Measurements from ENCODE around the gene USP47.
A peak's percentile ranks its signal among the peaks of the same experiment; 100 is the strongest.

The USP47 gene

DNA sequence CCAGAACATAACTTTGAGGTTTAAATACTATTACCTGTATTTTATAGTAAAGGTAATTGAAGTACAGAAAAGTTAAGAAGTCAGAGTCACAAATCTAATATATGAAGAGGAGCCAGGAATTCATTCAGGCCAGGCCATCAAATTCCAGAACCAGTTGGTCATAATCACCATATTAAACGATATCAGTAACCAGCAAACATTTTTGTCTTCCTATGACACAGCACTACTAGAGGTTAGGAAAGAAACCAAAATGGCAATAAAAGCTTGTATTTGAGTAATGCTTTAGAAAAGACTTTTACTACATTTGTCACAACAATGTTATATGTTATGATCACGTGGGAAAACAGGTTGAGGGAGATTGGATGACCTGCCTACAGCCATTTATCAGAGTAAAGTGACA lies 104.4 kb downstream of the USP47 start:
- no peak for DNase-seq (ENCODE audit: insufficient read length, low spot score)
- TF ChIP-seq, protein P1, sequence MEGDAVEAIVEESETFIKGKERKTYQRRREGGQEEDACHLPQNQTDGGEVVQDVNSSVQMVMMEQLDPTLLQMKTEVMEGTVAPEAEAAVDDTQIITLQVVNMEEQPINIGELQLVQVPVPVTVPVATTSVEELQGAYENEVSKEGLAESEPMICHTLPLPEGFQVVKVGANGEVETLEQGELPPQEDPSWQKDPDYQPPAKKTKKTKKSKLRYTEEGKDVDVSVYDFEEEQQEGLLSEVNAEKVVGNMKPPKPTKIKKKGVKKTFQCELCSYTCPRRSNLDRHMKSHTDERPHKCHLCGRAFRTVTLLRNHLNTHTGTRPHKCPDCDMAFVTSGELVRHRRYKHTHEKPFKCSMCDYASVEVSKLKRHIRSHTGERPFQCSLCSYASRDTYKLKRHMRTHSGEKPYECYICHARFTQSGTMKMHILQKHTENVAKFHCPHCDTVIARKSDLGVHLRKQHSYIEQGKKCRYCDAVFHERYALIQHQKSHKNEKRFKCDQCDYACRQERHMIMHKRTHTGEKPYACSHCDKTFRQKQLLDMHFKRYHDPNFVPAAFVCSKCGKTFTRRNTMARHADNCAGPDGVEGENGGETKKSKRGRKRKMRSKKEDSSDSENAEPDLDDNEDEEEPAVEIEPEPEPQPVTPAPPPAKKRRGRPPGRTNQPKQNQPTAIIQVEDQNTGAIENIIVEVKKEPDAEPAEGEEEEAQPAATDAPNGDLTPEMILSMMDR (IDR thresholded peaks at IDR 0.05; ENCODE audit: insufficient read depth, missing control alignments) = no peak

DNA sequence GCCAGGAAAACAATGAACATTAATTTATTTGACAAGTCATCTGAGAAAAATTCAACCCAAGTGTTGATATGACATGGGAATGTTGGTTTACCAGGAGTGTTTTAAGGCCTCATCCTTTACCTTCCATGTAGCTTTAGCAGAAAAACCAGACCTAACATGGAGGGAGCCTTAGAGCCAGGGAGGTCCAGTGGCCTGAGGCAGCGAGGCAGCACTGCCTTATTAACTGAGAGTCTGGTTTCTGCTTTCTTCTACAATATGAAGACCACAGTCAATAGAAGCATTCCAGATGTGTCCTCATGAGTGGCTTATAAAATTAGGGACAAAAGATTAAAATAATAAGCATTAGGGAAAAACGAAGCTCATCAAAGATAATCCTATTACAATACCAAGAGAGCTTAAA lies 105.1 kb downstream of the USP47 start:
- FAIRE-seq (no peak), DNase-seq (ENCODE audit: insufficient read length, low spot score) (no peak)
- TF ChIP-seq, protein P1 (IDR thresholded peaks at IDR 0.05; ENCODE audit: insufficient read depth, missing control alignments) = no peak

More for the DNA sequence above, 104.4 kb downstream of the USP47 start:
- peak; percentile 77 for FAIRE-seq

DNA sequence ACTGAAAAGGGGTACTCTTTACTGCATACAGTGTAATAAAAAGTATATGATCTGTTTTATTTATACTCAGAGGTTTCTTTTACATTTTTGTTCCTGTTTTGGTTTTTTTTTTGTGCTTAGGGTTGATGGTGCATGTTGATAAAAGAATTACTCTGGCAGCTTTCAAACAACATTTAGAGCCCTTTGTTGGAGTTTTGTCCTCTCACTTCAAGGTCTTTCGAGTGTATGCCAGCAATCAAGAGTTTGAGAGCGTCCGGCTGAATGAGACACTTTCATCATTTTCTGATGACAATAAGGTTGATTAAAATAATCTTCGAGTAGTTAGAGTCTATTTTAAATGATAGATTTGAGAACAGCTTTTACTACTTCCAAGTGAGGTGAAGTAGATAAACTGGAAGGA lies 106.1 kb downstream of the USP47 start:
- TF ChIP-seq, protein P1 (IDR thresholded peaks at IDR 0.05; ENCODE audit: insufficient read depth, missing control alignments) = no peak
- DNase-seq (ENCODE audit: insufficient read length, low spot score) (no peak), FAIRE-seq (no peak)

DNA sequence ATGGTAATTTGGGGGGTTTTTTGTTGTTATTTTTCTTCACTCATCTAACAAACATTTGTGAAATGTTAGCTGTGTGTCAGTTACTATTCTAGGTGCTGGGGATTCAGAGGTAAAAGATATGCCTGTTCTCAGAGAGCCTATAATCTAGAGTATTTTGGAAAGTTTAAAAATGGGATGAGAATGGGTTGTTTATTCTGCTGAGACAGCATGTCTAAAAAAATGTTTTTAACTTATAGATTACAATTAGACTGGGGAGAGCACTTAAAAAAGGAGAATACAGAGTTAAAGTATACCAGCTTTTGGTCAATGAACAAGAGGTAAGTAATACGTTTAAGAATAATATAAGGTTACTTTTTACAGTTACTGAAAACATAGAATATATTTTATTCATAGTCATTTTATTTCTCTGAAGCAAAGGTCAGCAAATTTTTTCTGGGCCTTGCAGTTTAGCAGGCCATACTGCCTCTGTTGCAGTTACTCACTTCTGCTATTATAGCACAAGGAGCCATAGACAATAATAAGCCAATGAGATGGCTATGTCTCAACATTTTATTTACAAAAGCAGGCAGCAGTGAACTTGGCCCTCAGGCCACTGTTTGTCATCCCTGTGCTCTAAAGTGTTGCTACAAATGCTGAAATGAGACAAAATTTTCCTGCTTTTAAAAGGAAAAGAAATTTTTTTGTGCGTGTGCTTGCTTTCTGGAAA lies 106.6 kb downstream of the USP47 start:
- TF ChIP-seq, protein P1 (IDR thresholded peaks at IDR 0.05; ENCODE audit: insufficient read depth, missing control alignments) = no peak
- no peak for FAIRE-seq
- no peak for DNase-seq (ENCODE audit: insufficient read length, low spot score)

DNA sequence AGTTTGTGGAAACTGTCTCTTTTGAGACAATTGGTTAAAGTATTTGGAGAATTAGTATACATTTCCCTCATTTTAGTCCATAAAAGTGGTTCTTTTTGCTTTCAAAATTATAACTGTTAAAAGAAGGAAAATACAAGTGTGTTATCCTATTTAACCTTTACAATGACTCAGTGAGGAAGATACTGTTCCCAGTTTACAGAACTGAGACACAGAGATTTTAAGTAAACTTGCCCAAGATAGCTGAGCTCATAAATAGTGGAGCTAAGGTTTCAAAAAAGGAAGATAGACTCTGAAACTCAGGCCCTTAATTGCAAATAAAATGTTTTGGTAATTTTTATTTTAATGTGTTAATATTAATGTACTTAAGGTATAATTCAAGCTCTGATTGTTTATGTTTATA lies 107.7 kb downstream of the USP47 start:
- DNase-seq (ENCODE audit: insufficient read length, low spot score) = no peak
- TF ChIP-seq, protein P1 (IDR thresholded peaks at IDR 0.05; ENCODE audit: insufficient read depth, missing control alignments) = no peak
- no peak for FAIRE-seq

DNA sequence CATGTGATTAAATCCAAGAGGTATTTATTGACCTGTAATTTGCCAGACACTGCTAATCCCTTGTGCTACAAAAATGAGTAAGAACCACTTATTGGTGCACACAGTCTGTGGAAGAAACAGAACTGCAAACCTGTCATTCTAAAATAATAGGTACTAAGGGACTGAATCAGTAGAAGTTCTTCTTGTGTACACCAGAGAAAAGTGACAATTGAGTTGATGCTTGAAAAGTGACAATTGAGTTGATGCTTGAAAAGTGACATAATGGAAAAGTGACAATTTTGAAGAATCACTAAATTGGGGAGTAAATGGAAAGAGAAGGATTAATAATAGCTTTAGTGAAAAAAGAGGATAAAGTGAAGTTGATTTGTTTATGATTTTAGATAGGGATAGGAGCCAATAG lies 110.3 kb downstream of the USP47 start:
- DNase-seq (ENCODE audit: insufficient read length, low spot score) (no peak), FAIRE-seq (no peak)
- TF ChIP-seq, protein P1 (IDR thresholded peaks at IDR 0.05; ENCODE audit: insufficient read depth, missing control alignments) = no peak

DNA sequence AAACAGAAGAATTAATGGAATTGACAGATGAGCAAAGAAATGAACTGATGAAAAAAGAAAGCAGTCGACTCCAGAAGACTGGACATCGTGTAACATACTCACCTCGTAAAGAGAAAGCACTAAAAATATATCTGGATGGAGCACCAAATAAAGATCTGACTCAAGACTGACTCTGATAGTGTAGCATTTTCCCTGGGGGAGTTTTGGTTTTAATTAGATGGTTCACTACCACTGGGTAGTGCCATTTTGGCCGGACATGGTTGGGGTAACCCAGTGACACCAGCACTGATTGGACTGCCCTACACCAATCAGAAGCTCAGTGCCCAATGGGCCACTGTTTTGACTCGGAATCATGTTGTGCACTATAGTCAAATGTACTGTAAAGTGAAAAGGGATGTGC lies 114.2 kb downstream of the USP47 start:
- DNase-seq (ENCODE audit: insufficient read length, low spot score) (no peak), FAIRE-seq (no peak)
- TF ChIP-seq, protein P1 (IDR thresholded peaks at IDR 0.05; ENCODE audit: insufficient read depth, missing control alignments) = no peak

Measured in D721Med (cell line).